Bronchial epithelial cell (primary cell): Measurements from ENCODE around the gene RPS14. TPM values are rescaled to one million over a fixed set of nuclear protein-coding genes. Genes with fewer than 3 reads are reported as not detected.

Experiments used
- DNase-seq: peaks from one replicate; pipeline ENCODE4 v3.0.0-alpha.2; 2010; ENCODE audit warnings: low read depth
- FAIRE-seq: peaks from 2 replicates; lab custom pipeline; 2011; peaks lifted over from hg19 to GRCh38; lab: Jason Lieb, UNC
- H3K27me3 ChIP-seq: 2 replicates; pipeline ENCODE4 v1.5.1; 2011; ENCODE audit warnings: low read length; ENCODE audit not compliant: control insufficient read depth, insufficient read depth
- H3K36me3 ChIP-seq: 2 replicates; pipeline ENCODE4 v1.5.1; 2011; ENCODE audit warnings: low read length; ENCODE audit not compliant: control insufficient read depth, insufficient read depth
- H3K4me3 ChIP-seq: 2 replicates; pipeline ENCODE4 v1.5.1; 2011; ENCODE audit warnings: mild to moderate bottlenecking, low read depth, low read length, control low read depth
- CTCF ChIP-seq: IDR thresholded peaks from 2 replicates; pipeline ENCODE4 v1.5.1; 2011; ENCODE audit warnings: mild to moderate bottlenecking, moderate library complexity, low read length, control low read depth, inconsistent platforms; ENCODE audit not compliant: insufficient read depth, severe bottlenecking
- total RNA-seq: library from RNA; depleted of rRNA; stranded (reverse); fragments of >200 nt; gene quantifications from 2 replicates; pipeline ENCODE4 v1.2.1, GENCODE V29; 2014

RPS14 gene
- total RNA-seq, 1 donor from 2014 or later = 8,789 TPM

- no peak overlapping the region for H3K4me3 ChIP-seq
Measured at GRCh38 chr5:150447188-150447587, 2.4 kb downstream of the RPS14 start.

GRCh38 chr5:150446583-150446982, 3.0 kb downstream of the RPS14 start:
- DNase-seq = no peak
- H3K36me3 ChIP-seq = peaks cover 39% of the 10 kb centered on the region
- no peak for FAIRE-seq
- H3K27me3 ChIP-seq = no peaks in the 10 kb centered on the region
- TF ChIP-seq CTCF = no peak
- no peak overlapping the region for H3K4me3 ChIP-seq

More at GRCh38 chr5:150447188-150447587, 2.4 kb downstream of the RPS14 start:
- FAIRE-seq (no peak), DNase-seq (no peak)
- TF ChIP-seq CTCF = no peak
- H3K36me3 ChIP-seq = peaks cover 39% of the 10 kb centered on the region
- H3K27me3 ChIP-seq = no peaks in the 10 kb centered on the region

- H3K36me3 ChIP-seq = peaks cover 39% of the 10 kb centered on the region
Measured at GRCh38 chr5:150446088-150446487, 3.5 kb downstream of the RPS14 start.

GRCh38 chr5:150444770-150445169, 4.8 kb downstream of the RPS14 start:
- Histone ChIP-seq H3K4me3 (no peak overlapping the region), H3K36me3 (peaks cover 39% of the 10 kb centered on the region), H3K27me3 (no peaks in the 10 kb centered on the region)
- FAIRE-seq (no peak), DNase-seq (no peak)
- no peak for TF ChIP-seq CTCF

More at GRCh38 chr5:150446088-150446487, 3.5 kb downstream of the RPS14 start:
- FAIRE-seq = no peak
- H3K27me3 ChIP-seq = no peaks in the 10 kb centered on the region
- no peak for DNase-seq
- TF ChIP-seq CTCF = no peak
- H3K4me3 ChIP-seq = no peak overlapping the region

GRCh38 chr5:150443242-150444075, 6.1 kb downstream of the RPS14 start:
- DNase-seq (no peak), FAIRE-seq (no peak)
- Histone ChIP-seq H3K27me3 (no peaks in the 10 kb centered on the region), H3K36me3 (peaks cover 38% of the 10 kb centered on the region), H3K4me3 (no peak overlapping the region)
- no peak for TF ChIP-seq CTCF
